HG03565 (cell line): ENCODE data around the gene BTBD3.

Source experiments
- ATAC-seq: cut with Tn5 transposase; IDR thresholded peaks from one replicate; pipeline ENCODE4 v1.9.1; 2021; ENCODE audit warnings: mild to moderate bottlenecking, moderate library complexity; ENCODE audit not compliant: unreplicated experiment

The BTBD3 gene

GRCh38 chr20:11917663-11918062, at the start of gene BTBD3:
BTBD3 (plus strand) TSS chr20:11917893; CDS start chr20:11918276, 383 bp downstream.
- peak; percentile 79 for ATAC-seq

- no peak for ATAC-seq
These were observed 48.1 kb upstream of the BTBD3 start for GRCh38 chr20:11869641-11870040.

- ATAC-seq, result no peak
These were observed 47.3 kb upstream of the BTBD3 start for GRCh38 chr20:11870411-11870810.

DNA sequence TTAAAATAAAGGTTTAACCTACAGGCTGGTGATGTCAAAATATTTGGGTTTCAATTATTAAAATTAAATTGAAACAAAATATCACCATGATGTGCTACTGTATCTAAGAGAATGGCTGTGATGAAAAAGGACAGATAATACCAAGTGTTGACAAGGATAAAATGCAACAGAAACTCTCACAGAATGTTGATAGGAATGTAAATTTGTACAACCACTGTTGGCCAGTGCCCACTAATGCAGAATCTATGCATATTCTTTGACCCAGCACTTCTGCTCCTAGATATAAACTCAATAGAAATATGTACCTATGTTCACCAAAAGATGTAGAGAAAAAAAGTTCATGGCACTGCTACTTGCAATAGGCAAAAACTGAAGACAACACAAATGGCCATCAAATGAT, 41.1 kb upstream of the BTBD3 start:
- no peak for ATAC-seq

GRCh38 chr20:11880680-11881079, 37.0 kb upstream of the BTBD3 start:
- no peak for ATAC-seq

DNA sequence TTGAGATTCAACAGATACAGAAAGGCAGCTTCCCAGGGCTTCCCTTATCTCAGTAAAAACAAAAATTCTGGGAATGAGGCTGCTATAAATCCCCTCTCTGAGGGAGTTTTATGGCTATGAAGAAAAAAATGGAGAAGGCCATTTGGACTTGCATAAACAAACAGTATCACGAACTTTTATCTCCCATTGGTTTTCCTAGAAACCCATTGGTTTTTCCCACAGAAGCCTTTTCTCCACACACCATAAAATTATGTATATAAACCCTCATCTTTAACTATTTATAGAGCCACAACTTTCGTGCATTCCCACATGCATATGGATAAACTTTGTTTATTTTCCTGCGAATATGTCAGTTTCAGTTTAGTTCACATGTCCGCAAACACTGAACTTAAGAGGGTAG, 36.2 kb upstream of the BTBD3 start:
- ATAC-seq, result no peak

DNA sequence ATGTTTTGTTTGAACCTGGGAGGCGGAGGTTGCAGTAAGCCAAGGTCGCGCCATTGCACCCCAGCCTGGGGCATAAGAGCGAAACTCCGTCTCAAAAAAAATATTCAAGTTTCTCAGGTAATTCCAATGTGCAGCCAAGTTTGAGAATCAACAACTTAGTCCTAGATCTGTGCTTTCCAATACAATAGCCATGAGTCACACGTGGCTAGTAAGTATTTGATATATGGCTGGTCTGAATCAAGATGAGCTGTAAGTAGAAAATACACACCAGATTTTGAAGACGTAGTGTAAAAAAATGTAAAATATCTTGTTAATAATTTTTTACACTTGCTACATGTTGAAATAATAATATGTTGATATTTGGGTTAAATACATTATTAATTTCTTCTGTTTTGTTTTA, 35.0 kb upstream of the BTBD3 start:
- ATAC-seq, result no peak

DNA sequence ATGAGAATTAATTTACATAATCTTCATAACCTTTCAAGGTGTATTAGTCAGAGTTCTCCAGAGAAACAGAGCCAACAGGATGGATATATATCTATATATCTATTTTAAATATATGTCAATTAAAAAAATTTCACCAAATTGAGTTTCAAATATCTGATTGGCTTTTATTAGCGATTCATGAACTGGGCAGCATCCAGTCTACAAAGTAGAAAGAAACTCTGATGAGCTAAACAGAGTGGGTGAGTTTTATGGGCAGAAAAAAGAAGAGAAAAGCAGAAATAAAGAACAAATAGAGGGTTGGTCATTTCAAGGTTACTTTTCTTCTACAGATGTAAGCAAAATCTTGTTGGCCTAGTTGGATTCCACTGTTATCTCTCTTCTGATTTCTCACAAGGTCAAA, 29.0 kb upstream of the BTBD3 start:
- ATAC-seq, result no peak

DNA sequence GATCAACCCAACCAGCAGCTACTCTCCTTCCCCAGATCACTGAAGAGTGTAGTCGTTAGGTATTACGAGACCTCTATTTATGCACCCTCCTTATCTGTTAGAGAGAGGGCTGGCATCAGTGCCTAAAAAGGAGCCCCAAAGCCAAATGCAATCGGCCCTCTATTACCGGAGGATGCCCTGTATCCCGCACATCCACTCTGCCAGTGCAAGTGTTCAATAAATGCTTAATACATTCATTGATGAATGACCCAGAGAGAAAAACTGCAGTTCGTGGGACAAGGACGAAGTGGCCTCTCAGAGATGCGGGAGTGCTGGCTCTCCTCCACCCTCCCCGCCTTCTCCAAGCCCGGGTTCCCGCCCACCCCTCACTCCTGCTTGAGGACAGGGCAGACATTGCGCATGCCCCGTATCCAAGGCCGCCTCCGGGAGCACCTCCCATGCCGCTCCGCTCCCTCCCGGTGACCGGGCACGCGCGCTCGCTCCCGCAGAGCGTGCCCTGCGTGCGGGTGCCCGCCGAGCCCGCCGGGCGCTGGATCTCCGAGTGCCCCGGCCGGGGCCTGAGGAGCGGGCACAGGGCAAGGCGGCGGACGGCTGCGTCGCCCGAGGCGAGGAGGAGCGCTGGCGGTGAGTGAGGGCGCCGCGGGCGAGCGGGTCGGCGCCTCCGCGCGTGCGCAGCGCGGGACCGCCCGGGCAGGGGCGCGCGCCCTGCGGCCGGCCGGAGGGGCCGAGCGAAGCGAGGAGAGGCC, 27.2 kb upstream of the BTBD3 start:
- ATAC-seq, result peak; percentile 65

GRCh38 chr20:11891077-11891775, 26.5 kb upstream of the BTBD3 start:
- peak; percentile 18 for ATAC-seq

GRCh38 chr20:11891776-11892545, 25.7 kb upstream of the BTBD3 start:
- no peak for ATAC-seq

- ATAC-seq, result no peak
These were observed 23.6 kb upstream of the BTBD3 start for GRCh38 chr20:11894062-11894461.

DNA sequence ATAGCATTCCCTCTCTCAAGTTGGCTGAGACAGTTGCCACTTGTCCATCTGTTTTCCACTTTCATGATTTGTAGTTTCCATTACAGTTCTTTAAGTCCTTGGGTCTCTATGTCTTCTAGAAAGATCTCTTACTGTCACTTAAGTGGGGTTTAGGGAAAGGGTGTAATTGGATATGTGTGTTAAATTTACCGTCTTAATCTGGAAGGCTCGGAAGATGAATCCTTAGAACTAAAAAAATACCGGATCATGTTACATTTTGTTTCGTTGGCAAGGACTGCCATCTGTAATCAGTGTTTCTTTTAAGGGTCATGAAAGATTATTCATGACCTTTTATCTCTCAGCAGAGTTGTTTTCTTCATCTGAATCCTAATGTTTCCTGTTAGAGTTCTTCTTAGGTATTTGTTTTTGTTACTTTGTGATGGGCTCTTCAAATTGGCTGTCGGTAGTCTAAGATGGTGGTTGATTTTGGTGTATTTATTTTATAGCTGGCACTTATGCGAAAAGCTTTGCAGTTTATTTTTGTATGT, 21.8 kb upstream of the BTBD3 start:
- ATAC-seq, result no peak

GRCh38 chr20:11901127-11901526, 16.6 kb upstream of the BTBD3 start:
- ATAC-seq, result no peak

DNA sequence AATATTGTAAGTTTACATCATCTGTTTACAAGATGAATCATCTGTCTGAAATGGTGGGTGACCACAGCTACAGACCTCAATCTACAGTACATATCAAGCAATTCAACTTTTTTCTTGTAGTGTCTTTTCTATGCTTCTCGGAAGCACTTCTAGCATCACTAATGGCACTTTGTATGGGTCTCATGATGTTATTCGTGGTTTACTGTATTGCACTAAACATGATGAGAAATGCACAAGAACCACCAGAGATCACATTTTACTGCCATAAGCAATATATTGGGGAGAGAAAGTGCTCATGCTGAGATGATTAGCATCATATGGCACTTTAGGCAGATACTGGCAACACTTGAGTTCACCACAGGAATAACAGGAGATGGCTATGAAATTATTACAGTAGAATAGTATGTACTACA, 15.4 kb upstream of the BTBD3 start:
- no peak for ATAC-seq

- no peak for ATAC-seq
These were observed 12.1 kb upstream of the BTBD3 start for GRCh38 chr20:11905460-11906179.

DNA sequence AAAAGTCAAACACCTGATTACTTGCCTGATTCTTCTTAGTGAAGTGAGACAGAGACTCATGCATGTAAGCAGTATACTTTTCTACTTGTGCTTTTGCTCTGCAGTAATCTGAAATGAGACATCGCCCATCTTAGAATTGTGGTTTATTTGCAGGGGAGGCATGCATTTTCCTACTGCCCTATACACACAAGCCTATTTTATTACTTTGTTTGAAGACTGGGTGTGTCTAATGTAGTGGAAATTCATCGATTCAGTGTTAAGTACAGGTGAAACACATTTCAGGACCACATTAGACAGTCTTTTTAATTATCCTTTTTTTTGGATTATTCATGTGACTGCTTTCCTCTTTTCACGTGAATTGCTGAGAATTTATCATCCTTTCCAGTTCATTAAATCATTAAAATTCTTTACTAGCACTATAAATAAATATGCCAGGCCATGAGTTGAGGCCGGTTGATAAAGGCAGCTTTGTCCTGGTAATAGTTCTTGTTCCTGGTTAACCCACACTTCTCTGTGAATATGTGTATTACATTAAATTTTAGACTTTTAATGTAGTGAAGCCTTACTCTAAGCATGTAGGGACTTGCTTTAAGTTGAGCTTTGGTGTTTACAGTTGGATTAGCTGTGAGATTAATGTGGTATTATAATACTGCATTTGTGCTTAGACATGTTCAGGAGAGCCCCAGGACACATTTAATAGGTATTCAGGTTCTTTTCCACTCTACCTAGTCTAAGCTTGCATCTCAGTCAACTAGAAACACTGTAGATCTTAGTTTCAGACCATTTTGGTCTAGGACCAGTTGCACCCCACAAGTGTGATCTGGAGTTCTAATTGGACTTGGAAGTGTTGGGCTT, 10.8 kb upstream of the BTBD3 start:
- ATAC-seq, result no peak

DNA sequence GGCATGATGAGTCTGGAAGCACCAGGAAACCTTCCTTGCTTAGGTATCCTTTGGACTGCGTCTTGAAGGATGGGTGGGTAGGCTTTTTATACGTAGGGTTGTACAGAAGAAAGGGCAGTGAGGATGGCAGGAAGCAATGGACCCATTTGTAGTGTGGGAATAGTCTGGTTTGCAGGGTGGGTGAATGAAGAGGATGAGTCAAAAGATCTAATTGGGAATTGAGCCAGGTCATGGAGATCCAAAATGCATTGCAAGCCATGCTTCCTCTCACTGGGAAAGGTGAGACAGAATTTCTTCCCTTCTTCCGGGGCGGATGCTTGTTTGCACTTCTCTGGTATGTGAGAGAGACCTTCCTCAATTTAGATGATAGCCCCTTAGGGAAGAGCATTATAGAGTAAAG, 10.1 kb upstream of the BTBD3 start:
- ATAC-seq, result no peak

DNA sequence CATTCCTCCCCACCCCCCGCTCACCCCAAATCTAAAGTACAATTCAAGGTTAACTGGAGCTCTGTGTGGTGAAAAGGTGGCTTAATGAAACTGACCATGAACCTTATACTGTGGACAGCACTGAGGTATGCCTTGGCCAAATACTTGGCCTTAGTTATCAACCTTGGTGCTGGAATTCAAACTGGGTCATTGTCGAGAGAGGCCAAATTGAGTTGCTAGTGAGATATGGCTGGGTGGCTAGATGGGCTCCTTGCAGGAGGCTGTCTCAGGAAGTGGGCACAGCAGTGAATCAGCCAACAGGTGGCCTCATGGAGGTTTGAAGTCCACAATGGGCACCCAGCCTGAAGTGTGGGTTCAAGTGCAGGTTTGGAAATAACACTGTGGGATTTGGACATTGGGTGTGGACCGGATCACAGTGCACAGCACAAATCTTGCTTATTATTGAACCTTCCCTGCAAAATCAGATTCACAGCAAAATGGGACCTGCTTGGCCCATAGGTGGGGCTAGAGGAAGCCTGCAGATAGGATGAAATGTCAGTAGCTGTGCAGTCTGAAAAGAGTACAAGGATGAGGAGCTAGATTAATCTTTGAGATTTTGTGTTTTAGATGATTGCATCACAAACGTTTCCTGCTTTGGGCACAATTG, 5.6 kb upstream of the BTBD3 start:
- ATAC-seq, result no peak
